GM10847 (cell line): ENCODE results near the gene TGFB3.

Experiments
- POLR2A ChIP-seq: IDR thresholded peaks from 2 replicates; pipeline ENCODE4 v1.6.1; 2011; ENCODE audit not compliant: insufficient read length; ENCODE audit errors: extremely low read depth

Gene TGFB3

DNA sequence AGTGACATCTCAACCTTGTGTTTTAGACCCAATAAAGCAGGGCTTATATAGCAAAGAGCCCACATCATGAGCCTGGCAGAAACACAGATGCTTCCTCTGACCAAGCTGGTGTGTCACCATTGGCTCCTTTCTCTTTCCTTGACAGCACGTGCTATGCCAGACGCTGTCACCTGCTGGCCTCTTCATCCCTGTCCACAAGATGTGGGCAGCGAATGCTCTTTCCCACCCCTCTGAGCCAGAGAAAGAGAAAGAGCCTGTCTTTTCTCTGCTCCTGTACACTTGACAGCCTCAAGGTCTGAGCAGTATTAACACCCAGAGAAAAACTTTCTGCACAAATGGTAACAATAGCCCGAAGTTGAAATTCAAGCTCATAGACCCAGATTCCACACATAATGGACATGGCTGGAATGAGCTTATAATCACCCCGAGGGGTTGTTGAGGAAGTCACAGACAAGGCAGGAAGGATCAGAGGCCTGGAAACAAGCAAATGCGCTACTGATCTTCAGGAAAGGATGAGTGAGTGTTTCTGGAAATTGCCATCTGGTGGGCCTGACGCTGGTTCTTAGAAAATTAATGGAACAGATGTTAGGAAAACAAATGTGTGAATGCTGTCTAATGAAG is 8.9 kb downstream of the TGFB3 start:
- TF ChIP-seq POLR2A, result no peak

GRCh38 chr14:75971509-75971908 is 10.3 kb downstream of the TGFB3 start:
- no peak for TF ChIP-seq POLR2A

- TF ChIP-seq POLR2A, result no peak
Measured at GRCh38 chr14:75970989-75971388, 10.8 kb downstream of the TGFB3 start.

DNA sequence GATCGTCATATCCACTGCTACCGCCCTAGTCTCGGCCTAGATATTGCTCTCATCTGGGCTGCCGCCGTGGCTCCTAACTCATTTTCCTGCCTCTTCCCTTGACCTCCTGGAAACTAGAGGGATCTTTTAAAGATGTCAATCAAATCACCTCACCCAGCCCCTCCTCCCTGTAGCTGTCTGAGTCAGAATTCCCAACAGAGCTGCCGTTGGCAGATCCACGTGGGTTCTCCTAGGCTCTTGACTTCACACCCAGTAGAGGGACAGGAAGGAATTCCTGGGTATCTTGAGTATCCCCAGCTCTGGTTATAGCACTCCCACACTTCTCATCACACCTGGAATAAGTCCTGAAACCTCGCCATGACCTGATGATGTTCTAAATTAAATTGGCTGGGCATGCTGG is 11.9 kb downstream of the TGFB3 start:
- no peak for TF ChIP-seq POLR2A

DNA sequence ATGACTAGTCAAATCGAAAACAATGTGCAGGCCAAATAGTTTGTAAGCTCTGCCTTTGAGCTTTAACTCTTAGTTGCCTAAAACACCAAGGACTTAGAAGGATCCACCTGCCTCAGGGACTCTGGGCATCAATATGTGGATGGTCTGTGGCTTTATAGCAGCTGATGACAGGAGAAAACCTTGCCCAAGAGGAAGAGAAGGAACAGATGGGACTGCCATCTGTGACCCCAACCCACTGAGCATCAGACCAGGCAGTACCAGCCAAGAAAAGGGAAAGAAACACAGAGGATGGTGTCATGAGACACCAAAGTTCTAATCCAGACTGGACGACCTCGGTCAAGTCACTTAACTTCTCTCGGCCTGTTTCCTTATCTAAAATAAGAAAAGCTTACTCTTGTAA is 12.7 kb downstream of the TGFB3 start:
- TF ChIP-seq POLR2A, result no peak

GRCh38 chr14:75968456-75968855 is 13.3 kb downstream of the TGFB3 start:
- TF ChIP-seq POLR2A, result no peak

GRCh38 chr14:75967866-75968265 is 13.9 kb downstream of the TGFB3 start:
- TF ChIP-seq POLR2A, result no peak

GRCh38 chr14:75961662-75962061 is 20.1 kb downstream of the TGFB3 start:
- TF ChIP-seq POLR2A, result no peak

DNA sequence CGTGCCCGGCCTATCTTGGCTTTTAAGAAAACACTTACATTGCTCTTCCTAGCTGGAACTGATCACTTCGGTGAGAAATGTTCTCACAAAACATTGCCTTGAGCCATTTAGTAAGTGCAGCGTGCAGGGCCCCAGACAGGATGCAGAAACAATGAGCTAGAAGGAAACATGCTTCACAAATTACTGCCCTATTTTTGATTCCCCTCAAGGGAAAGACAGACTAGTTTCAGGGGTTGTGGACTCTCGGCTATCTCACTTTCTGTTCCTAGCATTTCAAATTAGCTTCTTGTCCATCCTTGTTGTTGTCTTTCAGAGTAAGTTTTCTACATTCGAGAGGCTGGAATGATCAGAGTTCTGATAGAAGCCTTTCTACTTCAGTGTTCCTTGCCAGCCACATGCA is 21.6 kb downstream of the TGFB3 start:
- no peak for TF ChIP-seq POLR2A

GRCh38 chr14:75959031-75959430 is 22.8 kb downstream of the TGFB3 start:
- no peak for TF ChIP-seq POLR2A

DNA sequence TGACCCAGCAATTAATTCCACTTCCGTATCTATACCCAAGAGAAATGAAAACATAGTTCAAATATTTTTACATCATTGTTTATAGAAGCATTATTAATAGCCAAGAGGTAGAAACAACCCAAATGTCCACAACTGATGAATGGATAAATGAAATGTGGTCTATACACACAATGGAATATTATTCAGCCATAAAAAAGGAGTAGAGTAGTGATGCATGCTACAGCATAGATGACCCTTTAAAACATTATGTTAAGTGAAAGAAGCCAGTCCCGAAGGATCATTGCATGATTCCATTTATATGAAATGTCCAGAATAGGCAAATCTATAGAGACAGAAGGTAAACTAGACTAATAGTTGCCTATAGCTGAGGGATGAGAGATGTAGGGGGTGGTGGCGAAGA is 29.3 kb downstream of the TGFB3 start:
- no peak for TF ChIP-seq POLR2A

DNA sequence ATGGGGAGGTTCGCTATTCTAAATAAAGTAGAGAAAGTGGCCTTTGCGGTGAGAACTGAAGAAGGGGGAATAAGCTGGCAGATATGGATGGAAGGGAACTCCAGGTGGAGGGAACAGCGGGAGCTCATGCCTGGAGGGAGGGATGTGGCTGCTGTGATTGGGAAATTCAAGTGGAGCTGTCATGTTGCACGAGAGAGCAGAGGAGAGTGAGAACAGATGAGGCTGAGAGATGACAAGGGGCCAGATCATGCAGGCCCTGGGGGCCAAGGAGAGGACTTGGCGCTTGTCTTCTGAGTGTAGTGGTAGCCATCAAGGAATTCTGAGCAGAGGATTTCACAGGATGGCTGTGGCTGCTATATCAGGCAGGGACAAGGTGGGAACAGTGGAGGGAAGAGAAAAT is 35.0 kb downstream of the TGFB3 start:
- TF ChIP-seq POLR2A, result no peak

GRCh38 chr14:75944607-75945241 is 37.1 kb downstream of the TGFB3 start:
- no peak for TF ChIP-seq POLR2A

DNA sequence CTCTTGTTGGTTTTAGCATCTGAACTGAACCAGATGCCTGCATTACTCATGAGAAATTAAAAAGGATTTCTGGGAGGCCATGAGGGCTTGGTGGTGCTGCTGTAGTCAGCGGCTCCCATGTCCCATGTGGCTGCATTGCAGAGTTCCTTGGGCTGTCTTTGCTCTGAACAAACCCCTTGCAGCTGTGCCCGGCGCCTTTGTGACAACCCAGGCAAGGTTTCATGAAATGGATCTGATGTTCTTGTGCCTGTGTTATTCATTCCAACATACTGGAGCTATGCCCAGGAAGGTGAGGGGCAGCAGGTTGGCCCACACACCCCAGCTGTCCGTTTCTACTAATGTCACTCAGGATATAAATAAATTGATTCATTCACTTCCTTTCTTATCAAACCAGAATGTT is 40.8 kb downstream of the TGFB3 start:
- TF ChIP-seq POLR2A, result no peak

- TF ChIP-seq POLR2A, result no peak
Measured at GRCh38 chr14:75939200-75939599, 42.6 kb downstream of the TGFB3 start.

- no peak for TF ChIP-seq POLR2A
Measured at GRCh38 chr14:75934998-75935628, 46.7 kb downstream of the TGFB3 start.

DNA sequence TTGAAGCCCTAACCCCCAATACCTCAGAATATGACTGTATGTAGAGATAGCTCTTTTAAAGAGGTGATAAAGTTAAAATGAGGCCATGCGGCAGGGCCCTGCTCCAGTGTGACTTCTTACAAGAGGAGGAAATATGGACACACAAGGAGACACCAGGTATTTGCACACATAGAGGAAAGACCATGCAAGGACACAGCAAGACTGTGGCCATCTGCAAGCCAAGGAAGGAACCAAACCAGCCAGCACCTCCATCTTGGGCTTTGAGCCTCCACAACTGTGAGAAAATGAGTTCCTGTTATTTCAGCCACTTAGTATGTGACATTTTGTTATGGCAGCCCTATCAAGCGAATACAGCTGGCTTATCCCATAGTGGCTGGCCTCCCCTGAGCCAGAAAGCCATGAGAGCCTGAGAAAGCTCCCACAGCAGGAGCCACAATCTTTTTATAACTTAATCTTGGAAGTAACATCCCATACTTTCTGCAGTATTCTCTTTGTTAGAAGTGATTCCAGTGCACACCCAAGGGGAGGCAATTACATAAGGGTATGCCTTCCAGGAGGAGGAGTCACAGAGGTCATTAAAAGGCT is 48.0 kb downstream of the TGFB3 start:
- no peak for TF ChIP-seq POLR2A

GRCh38 chr14:75928690-75929181 is 53.1 kb downstream of the TGFB3 start:
- TF ChIP-seq POLR2A, result no peak
